OCI-LY1 (cell line): Measurements from ENCODE around the gene PRDX1.
A peak's percentile ranks its signal among the peaks of the same experiment; 100 is the strongest.

Experiments
- H2AFZ ChIP-seq: fragments of 200-600 bp; sonication (generic), shearing (Covaris generic); 2 replicates; pipeline ENCODE4 v1.6.0; 2014; ENCODE audit warnings: antibody characterized with exemption, mild to moderate bottlenecking, low read length
- H3F3A ChIP-seq: fragments of 200-600 bp; sonication (generic), shearing (Covaris generic); 2 replicates; pipeline ENCODE4 v1.6.0; 2014; ENCODE audit warnings: mild to moderate bottlenecking, antibody characterized with exemption, low read length, moderate library complexity; ENCODE audit not compliant: insufficient read depth
- H3K27ac ChIP-seq: fragments of 200-600 bp; sonication (generic); 2 replicates; pipeline ENCODE4 v1.5.1; 2014; ENCODE audit warnings: low read length, mixed run types, mild to moderate bottlenecking, low read depth; ENCODE audit not compliant: poor library complexity, severe bottlenecking
- H3K27me3 ChIP-seq: fragments of 200-600 bp; sonication (generic); 2 replicates; pipeline ENCODE4 v1.6.0; 2014; ENCODE audit warnings: antibody characterized with exemption, mild to moderate bottlenecking, low read length, moderate library complexity; ENCODE audit not compliant: insufficient read depth
- H3K36me3 ChIP-seq: fragments of 200-600 bp; sonication (generic); 2 replicates; pipeline ENCODE4 v1.6.1; 2014; ENCODE audit warnings: mild to moderate bottlenecking, antibody characterized with exemption, low read length, moderate library complexity, mixed read lengths; ENCODE audit not compliant: insufficient read depth
- H3K4me1 ChIP-seq: fragments of 200-600 bp; sonication (generic); 2 replicates; pipeline ENCODE4 v1.5.1; 2014; ENCODE audit warnings: mild to moderate bottlenecking, low read length, moderate library complexity; ENCODE audit not compliant: insufficient read depth, severe bottlenecking
- H3K4me2 ChIP-seq: fragments of 200-600 bp; sonication (generic), shearing (Covaris generic); 2 replicates; pipeline ENCODE4 v1.6.1; 2014; ENCODE audit warnings: low read length
- H3K4me3 ChIP-seq: fragments of 200-600 bp; sonication (generic); 2 replicates; pipeline ENCODE4 v1.5.1; 2014; ENCODE audit warnings: low read length, low read depth, mild to moderate bottlenecking, mixed read lengths; ENCODE audit not compliant: poor library complexity, severe bottlenecking
- H3K79me2 ChIP-seq: fragments of 200-600 bp; shearing (Covaris generic); 2 replicates; pipeline ENCODE4 v1.6.1; 2016; ENCODE audit warnings: mixed run types, low read length, mixed read lengths; ENCODE audit not compliant: insufficient read depth
- H3K9ac ChIP-seq: fragments of 200-600 bp; sonication (generic), shearing (Covaris generic); 2 replicates; pipeline ENCODE4 v1.6.1; 2014; ENCODE audit warnings: mild to moderate bottlenecking, low read length, mixed read lengths
- H3K9me2 ChIP-seq: fragments of 200-600 bp; sonication (generic), shearing (Covaris generic); 2 replicates; pipeline ENCODE4 v1.6.1; 2014; ENCODE audit warnings: low read depth, mild to moderate bottlenecking, low read length, mixed read lengths
- H3K9me3 ChIP-seq: fragments of 200-600 bp; shearing (Covaris generic); 2 replicates; pipeline ENCODE4 v1.6.1; 2014; ENCODE audit warnings: low read length, mixed read lengths
- H4K20me1 ChIP-seq: fragments of 200-600 bp; sonication (generic), shearing (Covaris generic); 2 replicates; pipeline ENCODE4 v1.6.0; 2016; ENCODE audit warnings: mild to moderate bottlenecking, low read length; ENCODE audit not compliant: insufficient read depth
- EZH2 ChIP-seq: fragments of 200-600 bp; sonication (generic), shearing (Covaris generic); IDR thresholded peaks from 2 replicates; pipeline ENCODE4 v1.8.0; 2017; ENCODE audit warnings: borderline replicate concordance, mixed run types, mild to moderate bottlenecking, antibody characterized with exemption, low read length, moderate library complexity, mixed read lengths
- TF ChIP-seq, protein P1 (sequence below): fragments of 200-600 bp; sonication (generic), shearing (Covaris generic); IDR thresholded peaks from 2 replicates; pipeline ENCODE4 v1.5.1; 2017; ENCODE audit warnings: mild to moderate bottlenecking, antibody characterized with exemption, low read length, moderate library complexity, mixed read lengths

PRDX1 gene

DNA sequence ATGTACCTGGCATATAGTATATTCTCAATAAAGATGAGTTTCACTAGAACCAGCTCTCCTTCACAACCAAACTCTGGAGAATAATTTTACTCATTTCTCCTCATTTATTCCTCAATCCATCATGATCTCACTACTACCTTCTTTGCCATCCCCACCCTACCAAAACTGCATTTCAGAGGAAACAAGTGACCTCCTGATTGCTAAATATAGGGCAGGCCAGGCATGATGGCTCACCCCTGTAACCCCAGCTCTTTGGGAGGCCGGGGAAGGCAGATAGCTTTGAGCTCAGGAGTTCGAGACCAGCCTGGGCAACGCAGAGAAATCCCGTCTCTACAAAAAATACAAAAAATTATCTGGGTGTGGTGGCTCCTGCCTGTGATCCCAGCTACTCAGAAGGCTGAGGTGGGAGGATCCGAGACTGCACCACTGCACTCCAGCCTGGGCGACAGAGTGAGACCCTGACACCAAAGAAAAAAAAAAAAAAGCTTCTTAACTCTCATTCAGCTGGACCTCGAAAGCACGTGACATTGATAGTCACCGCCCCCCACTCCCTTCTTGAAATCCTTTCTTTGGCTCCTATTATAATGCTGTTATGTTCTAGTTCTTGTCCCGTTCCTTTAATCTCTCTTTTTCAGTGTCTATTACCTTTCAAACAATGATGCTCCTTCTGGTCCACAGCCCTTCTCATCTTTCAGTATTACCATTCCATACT is 32.9 kb downstream of the PRDX1 start:
- peak overlapping the region; percentile 77; the same call in 1 of the 2 replicates for H3K4me2 ChIP-seq
- no peak overlapping the region for H3K27ac ChIP-seq
- H3K9ac ChIP-seq = no peak overlapping the region
- no peak overlapping the region for H3K4me3 ChIP-seq
- H3K27me3 ChIP-seq = no peaks in the 10 kb centered on the region
- no peaks in the 10 kb centered on the region for H4K20me1 ChIP-seq
- H3K9me2 ChIP-seq = no peaks in the 10 kb centered on the region
- H3K4me1 ChIP-seq = peaks cover 32% of the 10 kb centered on the region
- TF ChIP-seq, protein P1, sequence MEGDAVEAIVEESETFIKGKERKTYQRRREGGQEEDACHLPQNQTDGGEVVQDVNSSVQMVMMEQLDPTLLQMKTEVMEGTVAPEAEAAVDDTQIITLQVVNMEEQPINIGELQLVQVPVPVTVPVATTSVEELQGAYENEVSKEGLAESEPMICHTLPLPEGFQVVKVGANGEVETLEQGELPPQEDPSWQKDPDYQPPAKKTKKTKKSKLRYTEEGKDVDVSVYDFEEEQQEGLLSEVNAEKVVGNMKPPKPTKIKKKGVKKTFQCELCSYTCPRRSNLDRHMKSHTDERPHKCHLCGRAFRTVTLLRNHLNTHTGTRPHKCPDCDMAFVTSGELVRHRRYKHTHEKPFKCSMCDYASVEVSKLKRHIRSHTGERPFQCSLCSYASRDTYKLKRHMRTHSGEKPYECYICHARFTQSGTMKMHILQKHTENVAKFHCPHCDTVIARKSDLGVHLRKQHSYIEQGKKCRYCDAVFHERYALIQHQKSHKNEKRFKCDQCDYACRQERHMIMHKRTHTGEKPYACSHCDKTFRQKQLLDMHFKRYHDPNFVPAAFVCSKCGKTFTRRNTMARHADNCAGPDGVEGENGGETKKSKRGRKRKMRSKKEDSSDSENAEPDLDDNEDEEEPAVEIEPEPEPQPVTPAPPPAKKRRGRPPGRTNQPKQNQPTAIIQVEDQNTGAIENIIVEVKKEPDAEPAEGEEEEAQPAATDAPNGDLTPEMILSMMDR = no peak
- TF ChIP-seq EZH2 = no peak
- H3K79me2 ChIP-seq = no peaks in the 10 kb centered on the region
- H3F3A ChIP-seq = 0 out of 2 replicates have a peak, but pooled peaks cover 3% of the 10 kb centered on the region
- no peaks in the 10 kb centered on the region for H3K9me3 ChIP-seq
- no peaks in the 10 kb centered on the region for H3K36me3 ChIP-seq
- no peak overlapping the region for H2AFZ ChIP-seq

DNA sequence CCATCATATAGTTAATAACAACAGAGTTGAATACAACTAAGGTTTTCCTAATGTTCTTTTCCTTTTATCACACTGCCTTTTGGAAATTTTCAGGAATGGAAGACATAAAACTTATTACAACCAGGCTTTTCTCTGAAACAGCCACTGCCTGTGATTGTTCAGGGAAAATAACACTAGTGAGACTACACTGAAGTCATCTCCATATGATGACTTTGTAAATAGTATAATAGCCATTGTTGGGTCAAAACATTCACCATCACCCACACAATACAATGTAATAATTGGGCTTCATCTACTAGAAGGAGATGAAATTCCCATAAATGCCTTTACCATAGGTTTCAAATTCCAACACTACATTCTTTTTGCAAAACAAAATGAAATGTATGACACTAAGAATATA is 35.7 kb downstream of the PRDX1 start:
- Histone ChIP-seq H3K9ac (no peak overlapping the region), H4K20me1 (no peaks in the 10 kb centered on the region), H3F3A (no peaks in the 10 kb centered on the region), H3K27me3 (no peaks in the 10 kb centered on the region), H3K4me2 (no peak overlapping the region), H3K27ac (no peak overlapping the region), H3K9me3 (no peaks in the 10 kb centered on the region), H3K4me1 (peaks cover 17% of the 10 kb centered on the region), H2AFZ (no peak overlapping the region), H3K79me2 (no peaks in the 10 kb centered on the region), H3K9me2 (no peaks in the 10 kb centered on the region), H3K36me3 (no peaks in the 10 kb centered on the region), H3K4me3 (no peak overlapping the region)
- TF ChIP-seq, protein P1 = no peak
- no peak for TF ChIP-seq EZH2

- no peaks in the 10 kb centered on the region for H3K36me3 ChIP-seq
- no peaks in the 10 kb centered on the region for H4K20me1 ChIP-seq
- no peaks in the 10 kb centered on the region for H3K79me2 ChIP-seq
- no peak overlapping the region for H2AFZ ChIP-seq
- peaks cover 7% of the 10 kb centered on the region for H3K4me1 ChIP-seq
- no peak overlapping the region for H3K4me2 ChIP-seq
- no peak for TF ChIP-seq EZH2
- TF ChIP-seq, protein P1 = no peak
- no peaks in the 10 kb centered on the region for H3K9me2 ChIP-seq
- no peak overlapping the region for H3K27ac ChIP-seq
- H3K9me3 ChIP-seq = no peaks in the 10 kb centered on the region
- H3F3A ChIP-seq = no peaks in the 10 kb centered on the region
- H3K9ac ChIP-seq = no peak overlapping the region
- H3K27me3 ChIP-seq = no peaks in the 10 kb centered on the region
- H3K4me3 ChIP-seq = no peak overlapping the region
Measured at GRCh38 chr1:45479039-45479748, 42.5 kb downstream of the PRDX1 start.
